Measurements from ENCODE around the gene SLC25A5. TPM values are rescaled to one million over a fixed set of nuclear protein-coding genes. Genes with fewer than 3 reads are reported as not detected.
"Not testable (repeated sequence)": the region's sequence is repeated elsewhere in the genome, so short reads cannot be mapped to it uniquely, and the experiment has no call there.

The SLC25A5 gene
- polyA plus RNA-seq, 1 donor from 2014 or later = 158 TPM

DNA sequence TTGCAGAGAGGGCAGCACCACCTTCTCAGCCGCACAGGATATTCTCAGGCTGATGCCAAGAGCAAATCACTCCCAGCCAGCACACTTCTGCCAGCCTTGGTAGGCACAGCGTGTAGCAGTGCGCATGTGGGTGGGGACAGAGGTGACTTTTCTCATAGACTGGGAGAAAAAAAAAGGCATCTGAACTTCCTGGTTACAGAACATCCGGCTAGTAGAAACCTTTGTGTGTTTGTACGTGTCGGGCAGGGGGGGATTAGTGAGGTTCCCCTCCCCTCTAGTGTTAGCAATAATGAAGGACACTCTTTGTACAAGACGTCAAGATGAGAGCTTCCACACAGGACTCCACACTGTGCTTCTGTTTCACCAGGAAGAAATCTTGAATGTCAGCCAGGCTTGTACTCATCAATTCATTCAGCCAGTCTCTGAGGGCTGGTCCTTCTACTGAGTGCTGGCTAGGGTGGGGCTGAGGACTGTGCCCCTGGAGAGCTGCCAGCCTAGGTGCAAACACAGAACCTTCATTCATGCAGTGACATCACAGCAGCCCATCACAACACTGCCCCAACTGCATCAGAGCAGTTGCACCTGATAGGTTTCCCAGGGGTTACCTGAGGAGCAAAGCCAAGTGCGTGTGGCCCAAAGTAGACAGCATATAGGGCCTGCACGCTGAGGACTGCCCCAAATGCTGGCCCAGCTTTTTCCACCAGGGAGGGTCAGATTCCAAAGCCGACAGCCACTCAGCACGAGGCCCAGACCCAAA lies 34.7 kb downstream of the SLC25A5 start:
- Histone ChIP-seq H3K36me3 (ENCODE audit: insufficient read depth, low read length) (no peaks in the 10 kb centered on the region), H3K27ac (ENCODE audit: low read length) (no peak overlapping the region), H3K9me2 (ENCODE audit: insufficient read depth, low read length) (no peaks in the 10 kb centered on the region), H3K4me2 (ENCODE audit: low read length) (no peak overlapping the region), H3K9me3 (ENCODE audit: low read length) (no peaks in the 10 kb centered on the region), H3K9ac (ENCODE audit: low read length) (no peak overlapping the region), H2AFZ (ENCODE audit: low read depth, low read length) (no peak overlapping the region), H4K20me1 (ENCODE audit: insufficient read depth) (no peaks in the 10 kb centered on the region), H3K4me3 (ENCODE audit: low read length) (no peak overlapping the region), H3K27me3 (ENCODE audit: insufficient read depth, low read depth, low read length) (no peaks in the 10 kb centered on the region), H3F3A (ENCODE audit: insufficient read depth, low read length, poor library complexity, severe bottlenecking) (no peaks in the 10 kb centered on the region), H3K79me2 (replicated peaks; ENCODE audit: insufficient read depth, low read length) (no peaks in the 10 kb centered on the region)
- TF ChIP-seq TAF1 (IDR thresholded peaks at IDR 0.05; ENCODE audit: low read depth) = no peak
- TF ChIP-seq, protein P1, sequence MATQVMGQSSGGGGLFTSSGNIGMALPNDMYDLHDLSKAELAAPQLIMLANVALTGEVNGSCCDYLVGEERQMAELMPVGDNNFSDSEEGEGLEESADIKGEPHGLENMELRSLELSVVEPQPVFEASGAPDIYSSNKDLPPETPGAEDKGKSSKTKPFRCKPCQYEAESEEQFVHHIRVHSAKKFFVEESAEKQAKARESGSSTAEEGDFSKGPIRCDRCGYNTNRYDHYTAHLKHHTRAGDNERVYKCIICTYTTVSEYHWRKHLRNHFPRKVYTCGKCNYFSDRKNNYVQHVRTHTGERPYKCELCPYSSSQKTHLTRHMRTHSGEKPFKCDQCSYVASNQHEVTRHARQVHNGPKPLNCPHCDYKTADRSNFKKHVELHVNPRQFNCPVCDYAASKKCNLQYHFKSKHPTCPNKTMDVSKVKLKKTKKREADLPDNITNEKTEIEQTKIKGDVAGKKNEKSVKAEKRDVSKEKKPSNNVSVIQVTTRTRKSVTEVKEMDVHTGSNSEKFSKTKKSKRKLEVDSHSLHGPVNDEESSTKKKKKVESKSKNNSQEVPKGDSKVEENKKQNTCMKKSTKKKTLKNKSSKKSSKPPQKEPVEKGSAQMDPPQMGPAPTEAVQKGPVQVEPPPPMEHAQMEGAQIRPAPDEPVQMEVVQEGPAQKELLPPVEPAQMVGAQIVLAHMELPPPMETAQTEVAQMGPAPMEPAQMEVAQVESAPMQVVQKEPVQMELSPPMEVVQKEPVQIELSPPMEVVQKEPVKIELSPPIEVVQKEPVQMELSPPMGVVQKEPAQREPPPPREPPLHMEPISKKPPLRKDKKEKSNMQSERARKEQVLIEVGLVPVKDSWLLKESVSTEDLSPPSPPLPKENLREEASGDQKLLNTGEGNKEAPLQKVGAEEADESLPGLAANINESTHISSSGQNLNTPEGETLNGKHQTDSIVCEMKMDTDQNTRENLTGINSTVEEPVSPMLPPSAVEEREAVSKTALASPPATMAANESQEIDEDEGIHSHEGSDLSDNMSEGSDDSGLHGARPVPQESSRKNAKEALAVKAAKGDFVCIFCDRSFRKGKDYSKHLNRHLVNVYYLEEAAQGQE (IDR thresholded peaks at IDR 0.05; ENCODE audit: borderline replicate concordance) = no peak
- no peak for TF ChIP-seq EZH2 (IDR thresholded peaks at IDR 0.05; ENCODE audit: borderline replicate concordance, insufficient read depth, low read length, poor library complexity, severe bottlenecking)
- no peak for TF ChIP-seq RAD21 (conservative IDR thresholded peaks at IDR 0.05)
- no peak for TF ChIP-seq SMC3 (conservative IDR thresholded peaks at IDR 0.05; ENCODE audit: poor library complexity)
- TF ChIP-seq MXI1 (conservative IDR thresholded peaks at IDR 0.05; ENCODE audit: poor library complexity, severe bottlenecking) = no peak
- no peak for TF ChIP-seq POLR2AphosphoS5 (IDR thresholded peaks at IDR 0.05)
- TF ChIP-seq, protein P2, sequence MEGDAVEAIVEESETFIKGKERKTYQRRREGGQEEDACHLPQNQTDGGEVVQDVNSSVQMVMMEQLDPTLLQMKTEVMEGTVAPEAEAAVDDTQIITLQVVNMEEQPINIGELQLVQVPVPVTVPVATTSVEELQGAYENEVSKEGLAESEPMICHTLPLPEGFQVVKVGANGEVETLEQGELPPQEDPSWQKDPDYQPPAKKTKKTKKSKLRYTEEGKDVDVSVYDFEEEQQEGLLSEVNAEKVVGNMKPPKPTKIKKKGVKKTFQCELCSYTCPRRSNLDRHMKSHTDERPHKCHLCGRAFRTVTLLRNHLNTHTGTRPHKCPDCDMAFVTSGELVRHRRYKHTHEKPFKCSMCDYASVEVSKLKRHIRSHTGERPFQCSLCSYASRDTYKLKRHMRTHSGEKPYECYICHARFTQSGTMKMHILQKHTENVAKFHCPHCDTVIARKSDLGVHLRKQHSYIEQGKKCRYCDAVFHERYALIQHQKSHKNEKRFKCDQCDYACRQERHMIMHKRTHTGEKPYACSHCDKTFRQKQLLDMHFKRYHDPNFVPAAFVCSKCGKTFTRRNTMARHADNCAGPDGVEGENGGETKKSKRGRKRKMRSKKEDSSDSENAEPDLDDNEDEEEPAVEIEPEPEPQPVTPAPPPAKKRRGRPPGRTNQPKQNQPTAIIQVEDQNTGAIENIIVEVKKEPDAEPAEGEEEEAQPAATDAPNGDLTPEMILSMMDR (IDR thresholded peaks at IDR 0.05; ENCODE audit: poor library complexity, severe bottlenecking) = no peak

DNA sequence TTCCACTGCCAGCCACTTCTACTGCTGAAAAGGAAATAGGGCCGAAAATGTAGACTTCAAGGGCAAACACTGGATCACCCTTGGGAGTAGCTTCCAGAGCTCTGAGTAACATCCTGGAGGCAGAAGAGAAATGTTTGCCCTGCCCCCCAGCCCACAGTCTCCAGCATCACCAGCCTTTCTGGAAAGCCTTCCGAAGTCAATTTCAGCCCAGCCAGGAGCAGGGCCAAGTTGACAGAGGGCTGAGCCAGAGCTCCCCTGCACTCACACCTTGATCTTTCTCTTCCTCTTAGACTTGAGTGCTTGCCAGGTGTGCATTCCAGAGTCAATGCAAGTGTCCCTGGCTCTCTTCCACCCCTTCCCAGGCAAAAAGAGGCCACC lies 35.2 kb downstream of the SLC25A5 start:
- Histone ChIP-seq H3K27ac (ENCODE audit: low read length) (no peak overlapping the region), H3K9me2 (ENCODE audit: insufficient read depth, low read length) (no peaks in the 10 kb centered on the region), H3F3A (ENCODE audit: insufficient read depth, low read length, poor library complexity, severe bottlenecking) (no peaks in the 10 kb centered on the region), H3K36me3 (ENCODE audit: insufficient read depth, low read length) (no peaks in the 10 kb centered on the region), H4K20me1 (ENCODE audit: insufficient read depth) (no peaks in the 10 kb centered on the region), H3K4me2 (ENCODE audit: low read length) (no peak overlapping the region), H3K9ac (ENCODE audit: low read length) (no peak overlapping the region), H3K27me3 (ENCODE audit: insufficient read depth, low read depth, low read length) (no peaks in the 10 kb centered on the region), H2AFZ (ENCODE audit: low read depth, low read length) (no peak overlapping the region), H3K4me3 (ENCODE audit: low read length) (no peak overlapping the region), H3K9me3 (ENCODE audit: low read length) (no peaks in the 10 kb centered on the region), H3K79me2 (replicated peaks; ENCODE audit: insufficient read depth, low read length) (no peaks in the 10 kb centered on the region)
- no peak for TF ChIP-seq POLR2AphosphoS5 (IDR thresholded peaks at IDR 0.05)
- TF ChIP-seq RAD21 (conservative IDR thresholded peaks at IDR 0.05) = no peak
- no peak for TF ChIP-seq EZH2 (IDR thresholded peaks at IDR 0.05; ENCODE audit: borderline replicate concordance, insufficient read depth, low read length, poor library complexity, severe bottlenecking)
- no peak for TF ChIP-seq EP300 (conservative IDR thresholded peaks at IDR 0.05; ENCODE audit: poor library complexity, severe bottlenecking)
- TF ChIP-seq, protein P2 (IDR thresholded peaks at IDR 0.05; ENCODE audit: poor library complexity, severe bottlenecking) = no peak
- TF ChIP-seq, protein P1 (IDR thresholded peaks at IDR 0.05; ENCODE audit: borderline replicate concordance) = no peak
- no peak for TF ChIP-seq TAF1 (IDR thresholded peaks at IDR 0.05; ENCODE audit: low read depth)
- no peak for TF ChIP-seq MXI1 (conservative IDR thresholded peaks at IDR 0.05; ENCODE audit: poor library complexity, severe bottlenecking)
- TF ChIP-seq SMC3 (conservative IDR thresholded peaks at IDR 0.05; ENCODE audit: poor library complexity) = no peak

DNA sequence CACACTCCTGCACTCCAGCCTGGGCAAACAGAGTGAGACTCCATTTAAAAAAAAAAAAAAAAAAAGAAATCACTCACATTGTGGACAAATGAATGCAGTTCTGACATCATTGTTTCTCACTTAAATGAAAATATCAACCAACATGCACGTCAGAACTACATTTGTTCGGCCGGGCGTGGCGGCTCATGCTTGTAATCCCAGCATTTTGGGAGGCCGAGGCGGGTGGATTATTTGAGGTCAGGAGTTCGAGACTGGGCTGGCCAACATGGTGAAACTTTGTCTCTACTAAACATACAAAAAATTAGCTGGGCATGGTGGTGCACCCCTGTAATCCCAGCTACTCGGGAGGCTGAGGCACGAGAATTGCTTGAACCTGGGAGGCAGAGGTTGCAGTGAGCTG lies 36.9 kb downstream of the SLC25A5 start:
- H3K9me3 ChIP-seq (ENCODE audit: low read length); H3K4me3 ChIP-seq (ENCODE audit: low read length); H3K27ac ChIP-seq (ENCODE audit: low read length); H2AFZ ChIP-seq (ENCODE audit: low read depth, low read length); H4K20me1 ChIP-seq (ENCODE audit: insufficient read depth); H3K9ac ChIP-seq (ENCODE audit: low read length); H3K36me3 ChIP-seq (ENCODE audit: insufficient read depth, low read length); H3K4me2 ChIP-seq (ENCODE audit: low read length); H3F3A ChIP-seq (ENCODE audit: insufficient read depth, low read length, poor library complexity, severe bottlenecking); H3K79me2 ChIP-seq (replicated peaks; ENCODE audit: insufficient read depth, low read length); H3K27me3 ChIP-seq (ENCODE audit: insufficient read depth, low read depth, low read length); H3K9me2 ChIP-seq (ENCODE audit: insufficient read depth, low read length): not testable (repeated sequence)
